Measurements from ENCODE around the gene MARK3. TPM values are rescaled to one million over a fixed set of nuclear protein-coding genes. Genes with fewer than 3 reads are reported as not detected.

The MARK3 gene
- total RNA-seq, 1 donor from 2014 or later, result 75.7 TPM

GRCh38 chr14:103480595-103480994, 95.4 kb downstream of the MARK3 start:
- no peak for DNase-seq (ENCODE audit: extremely low read depth, low read depth, low spot score)

GRCh38 chr14:103483600-103483999, 98.4 kb downstream of the MARK3 start:
- peak; percentile 12 for DNase-seq (ENCODE audit: extremely low read depth, low read depth, low spot score)

- no peak for DNase-seq (ENCODE audit: extremely low read depth, low read depth, low spot score)
These were observed 100.3 kb downstream of the MARK3 start for GRCh38 chr14:103485504-103485903.

GRCh38 chr14:103488071-103488470, 102.9 kb downstream of the MARK3 start:
- no peak for DNase-seq (ENCODE audit: extremely low read depth, low read depth, low spot score)

- DNase-seq (ENCODE audit: extremely low read depth, low read depth, low spot score), result no peak
These were observed 103.7 kb downstream of the MARK3 start for GRCh38 chr14:103488960-103489359.

GRCh38 chr14:103489621-103490020, 104.4 kb downstream of the MARK3 start:
- DNase-seq (ENCODE audit: extremely low read depth, low read depth, low spot score), result no peak

GRCh38 chr14:103491691-103492090, 106.5 kb downstream of the MARK3 start:
- no peak for DNase-seq (ENCODE audit: extremely low read depth, low read depth, low spot score)

GRCh38 chr14:103492156-103492925, 107.1 kb downstream of the MARK3 start:
- DNase-seq (ENCODE audit: extremely low read depth, low read depth, low spot score), result no peak

- no peak for DNase-seq (ENCODE audit: extremely low read depth, low read depth, low spot score)
These were observed 110.6 kb downstream of the MARK3 start for GRCh38 chr14:103495854-103496253.

GRCh38 chr14:103496776-103497175, 111.6 kb downstream of the MARK3 start:
- no peak for DNase-seq (ENCODE audit: extremely low read depth, low read depth, low spot score)

- no peak for DNase-seq (ENCODE audit: extremely low read depth, low read depth, low spot score)
These were observed 114.5 kb downstream of the MARK3 start for GRCh38 chr14:103499709-103500108.

GRCh38 chr14:103500148-103500990, 115.2 kb downstream of the MARK3 start:
- DNase-seq (ENCODE audit: extremely low read depth, low read depth, low spot score), result peak; percentile 54

GRCh38 chr14:103501041-103501870, 116.0 kb downstream of the MARK3 start:
- no peak for DNase-seq (ENCODE audit: extremely low read depth, low read depth, low spot score)

- no peak for DNase-seq (ENCODE audit: extremely low read depth, low read depth, low spot score)
These were observed 116.9 kb downstream of the MARK3 start for GRCh38 chr14:103501921-103502669.

- DNase-seq (ENCODE audit: extremely low read depth, low read depth, low spot score), result no peak
These were observed 117.7 kb downstream of the MARK3 start for GRCh38 chr14:103502877-103503276.

- no peak for DNase-seq (ENCODE audit: extremely low read depth, low read depth, low spot score)
These were observed 118.1 kb downstream of the MARK3 start for GRCh38 chr14:103503296-103503695.

GRCh38 chr14:103504991-103505565, 119.9 kb downstream of the MARK3 start:
- no peak for DNase-seq (ENCODE audit: extremely low read depth, low read depth, low spot score)

- DNase-seq (ENCODE audit: extremely low read depth, low read depth, low spot score), result no peak
These were observed 122.5 kb downstream of the MARK3 start for GRCh38 chr14:103507751-103508150.

- no peak for DNase-seq (ENCODE audit: extremely low read depth, low read depth, low spot score)
These were observed 123.5 kb downstream of the MARK3 start for GRCh38 chr14:103508521-103509329.
